Lung (tissue), 12 donors: ENCODE measurements around the gene NRG3. TPM values are rescaled to one million over a fixed set of nuclear protein-coding genes. Genes with fewer than 3 reads are reported as not detected.

Source experiments
- ATAC-seq: fragments of 200-7000 bp; cut with Tn5 transposase; one replicate; pipeline ENCODE4 v1.9.1; 2020; ENCODE audit warnings: moderate number of reproducible peaks; ENCODE audit not compliant: insufficient read depth, low FRiP score
- DNase-seq, 3 donors: peaks; one replicate each; pipeline ENCODE4 v3.0.0-alpha.2; 2013 to 2017
- H3K27ac ChIP-seq, 2 donors: one replicate each; pipeline ENCODE4 v1.5.1; 2013; ENCODE audit warnings: mild to moderate bottlenecking in 2 of 2, moderate library complexity in 2 of 2, control low read depth in 1 of 2, inconsistent platforms in 1 of 2, low read depth in 1 of 2, low read length in 1 of 2
- H3K27me3 ChIP-seq, 3 donors: one replicate each; pipeline ENCODE4 v1.5.1; 2013; ENCODE audit warnings: low read length in 2 of 3; ENCODE audit not compliant: control insufficient read depth in 3 of 3, insufficient read depth in 3 of 3
- H3K36me3 ChIP-seq, 4 donors: one replicate each; pipeline ENCODE4 v1.5.1; 2013; ENCODE audit warnings: low read length in 4 of 4, mild to moderate bottlenecking in 1 of 4, moderate library complexity in 1 of 4; ENCODE audit not compliant: control insufficient read depth in 4 of 4, insufficient read depth in 4 of 4
- H3K4me1 ChIP-seq, 5 donors: one replicate each; pipeline ENCODE4 v1.5.1; 2013; ENCODE audit warnings: low read length in 5 of 5, mild to moderate bottlenecking in 2 of 5, moderate library complexity in 1 of 5; ENCODE audit not compliant: control insufficient read depth in 5 of 5, insufficient read depth in 5 of 5
- H3K4me3 ChIP-seq: one replicate; pipeline ENCODE4 v1.5.1; 2013; ENCODE audit warnings: mild to moderate bottlenecking, control low read depth, moderate library complexity
- H3K9ac ChIP-seq, 2 donors: one replicate each; pipeline ENCODE4 v1.5.1; 2013; ENCODE audit warnings: low read length in 2 of 2, control low read depth in 1 of 2; ENCODE audit not compliant: insufficient read depth in 1 of 2
- H3K9me3 ChIP-seq, 4 donors: one replicate each; pipeline ENCODE4 v1.5.1; 2013; ENCODE audit warnings: low read length in 3 of 4, mild to moderate bottlenecking in 1 of 4, moderate library complexity in 1 of 4; ENCODE audit not compliant: control insufficient read depth in 4 of 4, insufficient read depth in 3 of 4
- CTCF ChIP-seq: IDR thresholded peaks from 2 replicates; pipeline ENCODE4 v1.5.1; 2012; ENCODE audit warnings: mild to moderate bottlenecking; ENCODE audit errors: control extremely low read depth, extremely low read depth
- WGBS, 2 donors: extraction: QIAGEN DNeasy Blood & Tissue Kit; methylation state at CpG; one replicate each; pipeline ENCODE4 v1.1.7; 2013; 5-methylcytosine and 5-hydroxymethylcytosine counted together
- polyA plus RNA-seq, 2 donors: library from polyadenylated mRNA; stranded (reverse); fragments of 200-250 nt; gene quantifications; one replicate each; pipeline ENCODE4 v1.2.1, GENCODE V29; 2013
- total RNA-seq, 2 donors: library from RNA; depleted of rRNA in 1 of 2; stranded (reverse); fragments of >200 nt in 1 of 2; gene quantifications; one replicate each; pipeline ENCODE4 v1.2.1, GENCODE V29; 2014 to 2021
- donor health status: control.
- donor health status: control.
- donor health status: Bipolar disorder and iron deficiency.
- donor health status: healthy.
- donor health status: DM: yes; HTN: yes; CAD: no.

Gene NRG3
- total and polyA plus RNA-seq, 4 donors: 0.49 to 2.0 (median 0.84) TPM

GRCh38 chr10:82252081-82252480 lies 377.1 kb downstream of the NRG3 start:
- WGBS, 2 donors: 49 to 82% methylated on average over 1 of the region's 1 CpG
- TF ChIP-seq CTCF: no peak
- H3K9me3 ChIP-seq: no peaks in the 10 kb centered on the region
- H3K4me3 ChIP-seq: no peak overlapping the region
- no peak overlapping the region for H3K27ac ChIP-seq
- DNase-seq (no peak), ATAC-seq (no peak)
- H3K9ac ChIP-seq: no peak overlapping the region
- H3K4me1 ChIP-seq: peaks cover 0 to 4% (median 2%) of the 10 kb centered on the region in 5 donors
- H3K27me3 ChIP-seq: no peaks in the 10 kb centered on the region
- H3K36me3 ChIP-seq: no peaks in the 10 kb centered on the region

GRCh38 chr10:82254237-82254636 lies 379.2 kb downstream of the NRG3 start:
- no peaks in the 10 kb centered on the region for H3K27me3 ChIP-seq
- H3K27ac ChIP-seq: no peak overlapping the region
- ATAC-seq (no peak), DNase-seq (no peak)
- H3K4me1 ChIP-seq: no peaks in the 10 kb centered on the region
- no peak for TF ChIP-seq CTCF
- H3K4me3 ChIP-seq: no peak overlapping the region
- no peaks in the 10 kb centered on the region for H3K9me3 ChIP-seq
- H3K36me3 ChIP-seq: no peaks in the 10 kb centered on the region
- H3K9ac ChIP-seq: no peak overlapping the region
- 50 to 86% methylated on average over 1 of the region's 1 CpG for WGBS, 2 donors

GRCh38 chr10:82256275-82256674 lies 381.3 kb downstream of the NRG3 start:
- no peaks in the 10 kb centered on the region for H3K27me3 ChIP-seq
- no peaks in the 10 kb centered on the region for H3K4me1 ChIP-seq
- TF ChIP-seq CTCF: no peak
- ATAC-seq (no peak), DNase-seq (no peak)
- H3K9ac ChIP-seq: no peak overlapping the region
- H3K36me3 ChIP-seq: no peaks in the 10 kb centered on the region
- H3K27ac ChIP-seq: no peak overlapping the region
- no peaks in the 10 kb centered on the region for H3K9me3 ChIP-seq
- H3K4me3 ChIP-seq: no peak overlapping the region
- 68 to 75% methylated on average over 3 of the region's 3 CpGs for WGBS, 2 donors

- no peaks in the 10 kb centered on the region for H3K27me3 ChIP-seq
- WGBS, 2 donors: 55 to 63% methylated on average over 1 of the region's 1 CpG
- ATAC-seq: peak; percentile 38
Observed at GRCh38 chr10:82266438-82266837, 391.4 kb downstream of the NRG3 start.

More at GRCh38 chr10:82266438-82266837, 391.4 kb downstream of the NRG3 start:
- no peak overlapping the region for H3K4me3 ChIP-seq
- H3K9me3 ChIP-seq: peaks cover 0 to 5% (median 0%) of the 10 kb centered on the region in 4 donors
- no peak for TF ChIP-seq CTCF
- no peak overlapping the region for H3K9ac ChIP-seq
- no peaks in the 10 kb centered on the region for H3K36me3 ChIP-seq
- H3K4me1 ChIP-seq: no peaks in the 10 kb centered on the region
- DNase-seq: no peak
- H3K27ac ChIP-seq: no peak overlapping the region
